Stimulated activated memory B cell treated with anti-CD40 and anti-IgM and Interleukin-4, amounts not matched to agents 10 μg/mL and 1 μg/mL and 100 μg/mL, for 72 hours (primary cell): ENCODE data around the gene GABARAP.

ENCODE experiments used
- ATAC-seq: fragments of 150-1000 bp; cut with Tn5 transposase; 2 replicates; pipeline ENCODE4 v1.10.0; 2021
- H3K27ac Mint-ChIP-seq: one replicate; pipeline ENCODE4 v1.8.0; 2022; ENCODE audit warnings: mild to moderate bottlenecking, mixed read lengths
- H3K27me3 Mint-ChIP-seq: one replicate; pipeline ENCODE4 v1.8.0; 2022; ENCODE audit warnings: mixed read lengths
- H3K36me3 Mint-ChIP-seq: one replicate; pipeline ENCODE4 v1.8.0; 2022; ENCODE audit warnings: mixed read lengths
- H3K4me1 Mint-ChIP-seq: one replicate; pipeline ENCODE4 v1.8.0; 2022; ENCODE audit warnings: mixed read lengths
- H3K4me3 Mint-ChIP-seq: one replicate; pipeline ENCODE4 v1.8.0; 2022; ENCODE audit warnings: mild to moderate bottlenecking, moderate library complexity, mixed read lengths
- H3K9me3 Mint-ChIP-seq: one replicate; pipeline ENCODE4 v1.8.0; 2022; ENCODE audit warnings: mixed read lengths

The GABARAP gene

GRCh38 chr17:7214300-7215135, 27.7 kb downstream of the GABARAP start:
- peaks cover 9% of the 10 kb centered on the region for H3K27me3 Mint-ChIP-seq
- no peaks in the 10 kb centered on the region for H3K36me3 Mint-ChIP-seq
- peaks cover 56% of the 10 kb centered on the region for H3K4me1 Mint-ChIP-seq
- peak overlapping the region; percentile 91 for H3K4me3 Mint-ChIP-seq
- peak; percentile 93 for ATAC-seq
- no peaks in the 10 kb centered on the region for H3K9me3 Mint-ChIP-seq
- peak overlapping the region; percentile 71 for H3K27ac Mint-ChIP-seq

- Mint-ChIP-seq H3K27ac (peak overlapping the region; percentile 71), H3K9me3 (no peaks in the 10 kb centered on the region), H3K4me3 (peak overlapping the region; percentile 91), H3K36me3 (no peaks in the 10 kb centered on the region), H3K4me1 (peaks cover 50% of the 10 kb centered on the region), H3K27me3 (peaks cover 9% of the 10 kb centered on the region)
- ATAC-seq = peak; percentile 14
Observed at GRCh38 chr17:7213895-7214299, 28.4 kb downstream of the GABARAP start.

GRCh38 chr17:7211491-7212273, 30.6 kb downstream of the GABARAP start:
- no peak overlapping the region for H3K4me3 Mint-ChIP-seq
- no peaks in the 10 kb centered on the region for H3K36me3 Mint-ChIP-seq
- no peaks in the 10 kb centered on the region for H3K9me3 Mint-ChIP-seq

GRCh38 chr17:7208754-7209460, 33.3 kb downstream of the GABARAP start:
- Mint-ChIP-seq H3K4me1 (peaks cover 42% of the 10 kb centered on the region), H3K9me3 (no peaks in the 10 kb centered on the region), H3K27me3 (peaks cover 9% of the 10 kb centered on the region), H3K27ac (no peak overlapping the region), H3K36me3 (no peaks in the 10 kb centered on the region), H3K4me3 (no peak overlapping the region)
- no peak for ATAC-seq

More at GRCh38 chr17:7211491-7212273, 30.6 kb downstream of the GABARAP start:
- no peak for ATAC-seq
- peaks cover 38% of the 10 kb centered on the region for H3K4me1 Mint-ChIP-seq
- peaks cover 9% of the 10 kb centered on the region for H3K27me3 Mint-ChIP-seq
- no peak overlapping the region for H3K27ac Mint-ChIP-seq

- Mint-ChIP-seq H3K4me1 (peaks cover 39% of the 10 kb centered on the region), H3K9me3 (no peaks in the 10 kb centered on the region), H3K36me3 (no peaks in the 10 kb centered on the region), H3K4me3 (no peak overlapping the region), H3K27ac (no peak overlapping the region), H3K27me3 (peaks cover 9% of the 10 kb centered on the region)
- ATAC-seq = no peak
Observed at GRCh38 chr17:7208027-7208571, 34.1 kb downstream of the GABARAP start.

GRCh38 chr17:7207120-7208001, 34.9 kb downstream of the GABARAP start:
- H3K27ac Mint-ChIP-seq = peak overlapping the region; percentile 79
- no peak overlapping the region for H3K4me3 Mint-ChIP-seq
- H3K4me1 Mint-ChIP-seq = peaks cover 39% of the 10 kb centered on the region
- H3K27me3 Mint-ChIP-seq = peaks cover 7% of the 10 kb centered on the region
- no peak for ATAC-seq
- no peaks in the 10 kb centered on the region for H3K9me3 Mint-ChIP-seq
- H3K36me3 Mint-ChIP-seq = no peaks in the 10 kb centered on the region

GRCh38 chr17:7205561-7205960, 36.7 kb downstream of the GABARAP start:
- Mint-ChIP-seq H3K9me3 (no peaks in the 10 kb centered on the region), H3K27ac (peak overlapping the region; percentile 79), H3K4me1 (peaks cover 39% of the 10 kb centered on the region), H3K27me3 (no peaks in the 10 kb centered on the region), H3K36me3 (no peaks in the 10 kb centered on the region), H3K4me3 (peak overlapping the region; percentile 78)
- ATAC-seq = no peak

- no peaks in the 10 kb centered on the region for H3K36me3 Mint-ChIP-seq
- no peaks in the 10 kb centered on the region for H3K27me3 Mint-ChIP-seq
- H3K4me3 Mint-ChIP-seq = peak overlapping the region; percentile 78
- peak; percentile 95 for ATAC-seq
- peak overlapping the region; percentile 79 for H3K27ac Mint-ChIP-seq
- no peaks in the 10 kb centered on the region for H3K9me3 Mint-ChIP-seq
- H3K4me1 Mint-ChIP-seq = peaks cover 39% of the 10 kb centered on the region
Observed at GRCh38 chr17:7204828-7205461, 37.3 kb downstream of the GABARAP start.

- Mint-ChIP-seq H3K36me3 (no peaks in the 10 kb centered on the region), H3K27ac (peak overlapping the region; percentile 79), H3K27me3 (no peaks in the 10 kb centered on the region), H3K4me1 (peaks cover 39% of the 10 kb centered on the region), H3K9me3 (no peaks in the 10 kb centered on the region), H3K4me3 (peak overlapping the region; percentile 78)
- no peak for ATAC-seq
Observed at GRCh38 chr17:7204336-7204735, 37.9 kb downstream of the GABARAP start.

GRCh38 chr17:7203391-7203790, 38.9 kb downstream of the GABARAP start:
- no peaks in the 10 kb centered on the region for H3K9me3 Mint-ChIP-seq
- peaks cover 39% of the 10 kb centered on the region for H3K4me1 Mint-ChIP-seq
- peak overlapping the region; percentile 54 for H3K4me3 Mint-ChIP-seq
- H3K27me3 Mint-ChIP-seq = no peaks in the 10 kb centered on the region
- no peak for ATAC-seq
- peak overlapping the region; percentile 79 for H3K27ac Mint-ChIP-seq
- H3K36me3 Mint-ChIP-seq = no peaks in the 10 kb centered on the region

- no peak for ATAC-seq
- Mint-ChIP-seq H3K36me3 (no peaks in the 10 kb centered on the region), H3K4me3 (no peak overlapping the region), H3K27me3 (no peaks in the 10 kb centered on the region), H3K4me1 (no peaks in the 10 kb centered on the region), H3K9me3 (no peaks in the 10 kb centered on the region), H3K27ac (no peak overlapping the region)
Observed at GRCh38 chr17:7196651-7197401, 45.4 kb downstream of the GABARAP start.

GRCh38 chr17:7195971-7196370, 46.3 kb downstream of the GABARAP start:
- no peaks in the 10 kb centered on the region for H3K9me3 Mint-ChIP-seq
- H3K27ac Mint-ChIP-seq = no peak overlapping the region
- H3K4me3 Mint-ChIP-seq = no peak overlapping the region
- H3K27me3 Mint-ChIP-seq = no peaks in the 10 kb centered on the region
- no peak for ATAC-seq
- H3K4me1 Mint-ChIP-seq = no peaks in the 10 kb centered on the region
- H3K36me3 Mint-ChIP-seq = no peaks in the 10 kb centered on the region

GRCh38 chr17:7192271-7192937, 49.8 kb downstream of the GABARAP start:
- no peaks in the 10 kb centered on the region for H3K9me3 Mint-ChIP-seq
- H3K4me3 Mint-ChIP-seq = no peak overlapping the region
- H3K36me3 Mint-ChIP-seq = no peaks in the 10 kb centered on the region
- ATAC-seq = no peak
- no peaks in the 10 kb centered on the region for H3K27me3 Mint-ChIP-seq
- no peak overlapping the region for H3K27ac Mint-ChIP-seq
- H3K4me1 Mint-ChIP-seq = no peaks in the 10 kb centered on the region
